DOHH2 (cell line): ENCODE measurements around the gene NNAT.

ENCODE experiments used
- H3F3A ChIP-seq: fragments of 200-600 bp; sonication (generic), shearing (Covaris generic); 2 replicates; pipeline ENCODE4 v1.6.0; 2016; ENCODE audit warnings: antibody characterized with exemption, mild to moderate bottlenecking; ENCODE audit not compliant: control insufficient read depth, insufficient read depth
- H3K27ac ChIP-seq: fragments of 200-600 bp; sonication (generic); 2 replicates; pipeline ENCODE4 v1.5.1; 2014; ENCODE audit warnings: low read depth, mild to moderate bottlenecking, low read length, moderate library complexity
- H3K27me3 ChIP-seq: fragments of 200-600 bp; sonication (generic); 2 replicates; pipeline ENCODE4 v1.6.1; 2014; ENCODE audit warnings: mild to moderate bottlenecking, low read length, mixed read lengths; ENCODE audit not compliant: control insufficient read depth
- H3K36me3 ChIP-seq: fragments of 200-600 bp; sonication (generic); 2 replicates; pipeline ENCODE4 v1.6.1; 2014; ENCODE audit warnings: mild to moderate bottlenecking, low read length, moderate library complexity, mixed read lengths; ENCODE audit not compliant: control insufficient read depth
- H3K4me1 ChIP-seq: fragments of 200-600 bp; sonication (generic); 2 replicates; pipeline ENCODE4 v1.6.1; 2014; ENCODE audit warnings: mild to moderate bottlenecking, low read length, mixed read lengths; ENCODE audit not compliant: control insufficient read depth
- H3K4me2 ChIP-seq: fragments of 200-600 bp; sonication (generic); 2 replicates; pipeline ENCODE4 v1.6.0; 2014; ENCODE audit warnings: mild to moderate bottlenecking, low read length, moderate library complexity
- H3K4me3 ChIP-seq: fragments of 200-600 bp; sonication (generic); 2 replicates; pipeline ENCODE4 v1.5.1; 2014; ENCODE audit warnings: mild to moderate bottlenecking, low read length, mixed read lengths
- H3K79me2 ChIP-seq: fragments of 200-600 bp; sonication (generic); 2 replicates; pipeline ENCODE4 v1.6.1; 2014; ENCODE audit warnings: mild to moderate bottlenecking, low read length, mixed read lengths; ENCODE audit not compliant: control insufficient read depth
- H3K9me2 ChIP-seq: fragments of 200-600 bp; sonication (generic); replicated peaks from 2 replicates; pipeline ENCODE4 v1.6.1; 2014; ENCODE audit warnings: mild to moderate bottlenecking, low read length, mixed read lengths; ENCODE audit not compliant: control insufficient read depth
- H3K9me3 ChIP-seq: fragments of 200-600 bp; sonication (generic); 2 replicates; pipeline ENCODE4 v1.6.1; 2014; ENCODE audit warnings: antibody characterized with exemption, low read length, mixed read lengths; ENCODE audit not compliant: control insufficient read depth, insufficient read depth
- H4K20me1 ChIP-seq: fragments of 200-600 bp; sonication (generic); 2 replicates; pipeline ENCODE4 v1.6.0; 2014; ENCODE audit warnings: low read depth, mild to moderate bottlenecking, antibody characterized with exemption, low read length, moderate library complexity; ENCODE audit not compliant: control insufficient read depth, insufficient read depth
- EZH2phosphoT487 ChIP-seq: fragments of 200-600 bp; sonication (generic); IDR thresholded peaks from 2 replicates; pipeline ENCODE4 v1.6.1; 2017; ENCODE audit warnings: borderline replicate concordance, mild to moderate bottlenecking, antibody characterized with exemption, low read length, moderate library complexity, mixed read lengths
- TF ChIP-seq, protein P1 (sequence below): fragments of 200-600 bp; sonication (generic); IDR thresholded peaks from one replicate; pipeline ENCODE4 v1.5.1; 2014; ENCODE audit warnings: antibody characterized with exemption, mild to moderate bottlenecking, low read depth, low read length; ENCODE audit not compliant: poor library complexity, severe bottlenecking

The NNAT gene

DNA sequence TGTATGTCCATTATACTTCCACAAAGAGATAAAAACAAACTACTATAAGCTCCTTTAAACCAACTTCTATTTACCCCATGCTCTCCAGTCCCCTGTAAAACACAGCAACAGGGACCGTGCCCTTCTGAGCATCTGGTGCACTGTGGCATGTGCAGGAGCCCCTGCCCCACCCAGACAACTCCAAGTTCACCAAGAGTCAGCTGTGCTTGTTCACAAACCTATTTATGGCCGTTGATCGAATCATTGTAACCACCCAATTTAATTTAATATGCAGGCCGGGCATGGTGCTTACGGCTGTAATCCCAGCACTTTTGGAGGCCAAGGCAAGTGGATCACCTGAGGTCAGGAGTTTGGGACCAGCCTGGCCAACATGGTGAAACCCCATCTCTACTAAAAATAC lies 20.3 kb downstream of the NNAT start:
- Histone ChIP-seq H3K36me3 (no peaks in the 10 kb centered on the region), H3F3A (no peaks in the 10 kb centered on the region), H3K27ac (no peak overlapping the region), H3K79me2 (no peaks in the 10 kb centered on the region), H3K9me3 (no peaks in the 10 kb centered on the region), H3K27me3 (peaks cover 19% of the 10 kb centered on the region), H3K4me3 (no peak overlapping the region), H3K4me1 (no peaks in the 10 kb centered on the region), H3K9me2 (no peaks in the 10 kb centered on the region), H3K4me2 (no peak overlapping the region), H4K20me1 (no peaks in the 10 kb centered on the region)
- TF ChIP-seq, protein P1, sequence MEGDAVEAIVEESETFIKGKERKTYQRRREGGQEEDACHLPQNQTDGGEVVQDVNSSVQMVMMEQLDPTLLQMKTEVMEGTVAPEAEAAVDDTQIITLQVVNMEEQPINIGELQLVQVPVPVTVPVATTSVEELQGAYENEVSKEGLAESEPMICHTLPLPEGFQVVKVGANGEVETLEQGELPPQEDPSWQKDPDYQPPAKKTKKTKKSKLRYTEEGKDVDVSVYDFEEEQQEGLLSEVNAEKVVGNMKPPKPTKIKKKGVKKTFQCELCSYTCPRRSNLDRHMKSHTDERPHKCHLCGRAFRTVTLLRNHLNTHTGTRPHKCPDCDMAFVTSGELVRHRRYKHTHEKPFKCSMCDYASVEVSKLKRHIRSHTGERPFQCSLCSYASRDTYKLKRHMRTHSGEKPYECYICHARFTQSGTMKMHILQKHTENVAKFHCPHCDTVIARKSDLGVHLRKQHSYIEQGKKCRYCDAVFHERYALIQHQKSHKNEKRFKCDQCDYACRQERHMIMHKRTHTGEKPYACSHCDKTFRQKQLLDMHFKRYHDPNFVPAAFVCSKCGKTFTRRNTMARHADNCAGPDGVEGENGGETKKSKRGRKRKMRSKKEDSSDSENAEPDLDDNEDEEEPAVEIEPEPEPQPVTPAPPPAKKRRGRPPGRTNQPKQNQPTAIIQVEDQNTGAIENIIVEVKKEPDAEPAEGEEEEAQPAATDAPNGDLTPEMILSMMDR: no peak
- no peak for TF ChIP-seq EZH2phosphoT487

DNA sequence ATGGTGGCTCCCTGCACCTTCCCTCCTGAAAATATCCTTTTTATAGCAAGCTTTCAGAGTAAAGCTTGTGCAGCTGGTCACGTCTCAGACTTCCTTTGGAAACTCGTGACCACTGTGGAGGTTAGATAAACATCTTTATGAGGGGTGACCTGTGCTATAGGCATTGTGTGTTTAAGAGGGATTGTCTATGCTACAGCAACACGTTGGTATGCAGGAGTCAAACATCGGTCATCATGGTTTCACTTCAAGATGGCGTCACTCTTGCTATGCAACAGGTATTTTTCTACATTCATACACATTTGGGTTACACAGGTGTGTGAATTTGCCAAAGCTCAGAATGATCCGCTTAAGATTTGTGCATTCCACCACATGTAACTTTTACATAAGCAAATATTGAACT lies 21.2 kb downstream of the NNAT start:
- Histone ChIP-seq H3K4me2 (no peak overlapping the region), H3K9me2 (no peaks in the 10 kb centered on the region), H3K4me1 (no peaks in the 10 kb centered on the region), H3K9me3 (no peaks in the 10 kb centered on the region), H3K36me3 (no peaks in the 10 kb centered on the region), H3K27me3 (peaks cover 13% of the 10 kb centered on the region), H3K4me3 (no peak overlapping the region), H4K20me1 (no peaks in the 10 kb centered on the region), H3K79me2 (no peaks in the 10 kb centered on the region), H3K27ac (no peak overlapping the region), H3F3A (no peaks in the 10 kb centered on the region)
- no peak for TF ChIP-seq EZH2phosphoT487
- TF ChIP-seq, protein P1: no peak

DNA sequence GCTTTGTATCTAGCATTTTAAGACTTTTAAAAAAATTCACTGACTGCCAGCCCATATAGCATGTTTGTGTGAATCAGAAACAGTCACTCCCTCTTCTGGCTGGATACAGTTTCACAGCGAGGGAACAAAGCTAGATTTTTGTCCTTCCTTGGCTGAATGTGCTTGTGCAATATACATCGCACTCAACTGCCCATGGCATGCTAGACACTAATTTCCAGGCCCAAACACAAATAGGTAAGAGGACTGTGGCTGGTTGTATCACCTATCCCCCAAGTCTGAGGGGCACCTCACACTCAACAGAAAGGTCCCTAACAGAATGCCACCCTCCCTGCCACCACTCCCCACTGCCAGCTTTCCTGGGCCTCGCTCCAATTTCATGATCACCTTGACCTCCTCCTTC lies 22.8 kb downstream of the NNAT start:
- H3F3A ChIP-seq: no peaks in the 10 kb centered on the region
- H3K27ac ChIP-seq: no peak overlapping the region
- no peaks in the 10 kb centered on the region for H3K36me3 ChIP-seq
- no peaks in the 10 kb centered on the region for H3K9me2 ChIP-seq
- H3K79me2 ChIP-seq: no peaks in the 10 kb centered on the region
- H3K9me3 ChIP-seq: no peaks in the 10 kb centered on the region
- no peaks in the 10 kb centered on the region for H4K20me1 ChIP-seq
- TF ChIP-seq, protein P1: peak; percentile 40
- TF ChIP-seq EZH2phosphoT487: no peak
- no peak overlapping the region for H3K4me2 ChIP-seq
- no peak overlapping the region for H3K4me3 ChIP-seq
- H3K4me1 ChIP-seq: 0 out of 2 replicates have a peak, but pooled peaks cover 3% of the 10 kb centered on the region
- H3K27me3 ChIP-seq: peaks cover 8% of the 10 kb centered on the region; the same call in 1 of the 2 replicates
